Measurements from ENCODE around the gene LURAP1L. TPM values are rescaled to one million over a fixed set of nuclear protein-coding genes. Genes with fewer than 3 reads are reported as not detected.
"Not testable (repeated sequence)": the region's sequence is repeated elsewhere in the genome, so short reads cannot be mapped to it uniquely, and the experiment has no call there.

The LURAP1L gene
- total RNA-seq, 2 donors from 2014 or later: 19.3 to 42.5 TPM

GRCh38 chr9:12862611-12863410 lies 88.0 kb downstream of the LURAP1L start:
- no peaks in the 10 kb centered on the region for H3K4me1 ChIP-seq
- no peak for DNase-seq
- no peak overlapping the region for H3K4me3 ChIP-seq
- TF ChIP-seq, protein P1, sequence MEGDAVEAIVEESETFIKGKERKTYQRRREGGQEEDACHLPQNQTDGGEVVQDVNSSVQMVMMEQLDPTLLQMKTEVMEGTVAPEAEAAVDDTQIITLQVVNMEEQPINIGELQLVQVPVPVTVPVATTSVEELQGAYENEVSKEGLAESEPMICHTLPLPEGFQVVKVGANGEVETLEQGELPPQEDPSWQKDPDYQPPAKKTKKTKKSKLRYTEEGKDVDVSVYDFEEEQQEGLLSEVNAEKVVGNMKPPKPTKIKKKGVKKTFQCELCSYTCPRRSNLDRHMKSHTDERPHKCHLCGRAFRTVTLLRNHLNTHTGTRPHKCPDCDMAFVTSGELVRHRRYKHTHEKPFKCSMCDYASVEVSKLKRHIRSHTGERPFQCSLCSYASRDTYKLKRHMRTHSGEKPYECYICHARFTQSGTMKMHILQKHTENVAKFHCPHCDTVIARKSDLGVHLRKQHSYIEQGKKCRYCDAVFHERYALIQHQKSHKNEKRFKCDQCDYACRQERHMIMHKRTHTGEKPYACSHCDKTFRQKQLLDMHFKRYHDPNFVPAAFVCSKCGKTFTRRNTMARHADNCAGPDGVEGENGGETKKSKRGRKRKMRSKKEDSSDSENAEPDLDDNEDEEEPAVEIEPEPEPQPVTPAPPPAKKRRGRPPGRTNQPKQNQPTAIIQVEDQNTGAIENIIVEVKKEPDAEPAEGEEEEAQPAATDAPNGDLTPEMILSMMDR (IDR thresholded peaks at IDR 0.05): no peak
- no peaks in the 10 kb centered on the region for H3K36me3 ChIP-seq
- no peaks in the 10 kb centered on the region for H3K27me3 ChIP-seq
- H3K27ac ChIP-seq: no peak overlapping the region
- intact Hi-C loops (cut with DNase I): no loop called here
- no peaks in the 10 kb centered on the region for H3K9me3 ChIP-seq
- H3K9ac ChIP-seq (ENCODE audit: low read depth in 2 of 2, low read length in 2 of 2): no peak overlapping the region

DNA sequence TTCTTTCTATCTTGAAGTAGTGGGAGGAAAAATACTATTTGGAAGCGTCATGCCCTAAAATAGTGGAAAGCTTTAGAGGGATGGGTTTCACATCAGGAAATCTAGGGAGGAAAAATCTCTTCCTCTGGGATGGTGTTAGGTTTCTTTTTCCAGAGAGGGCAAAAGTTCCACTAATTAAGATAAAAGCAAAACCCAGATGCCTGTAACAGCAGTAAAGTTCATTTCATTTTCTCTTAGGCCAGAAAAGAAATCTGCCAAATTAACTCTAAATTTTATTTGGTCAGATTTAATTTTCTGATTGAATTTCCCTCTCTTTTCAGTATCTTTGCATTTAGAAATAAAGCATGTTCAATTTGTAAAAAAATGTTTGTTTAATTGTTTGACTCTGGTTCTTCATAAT lies 88.8 kb downstream of the LURAP1L start:
- no peaks in the 10 kb centered on the region for H3K36me3 ChIP-seq
- H3K4me3 ChIP-seq: no peak overlapping the region
- H3K27ac ChIP-seq: no peak overlapping the region
- DNase-seq: no peak
- no peaks in the 10 kb centered on the region for H3K4me1 ChIP-seq
- H3K9ac ChIP-seq (ENCODE audit: low read depth in 2 of 2, low read length in 2 of 2): no peak overlapping the region
- H3K27me3 ChIP-seq: no peaks in the 10 kb centered on the region
- intact Hi-C loops (cut with DNase I): no loop called here
- no peaks in the 10 kb centered on the region for H3K9me3 ChIP-seq
- TF ChIP-seq, protein P1 (IDR thresholded peaks at IDR 0.05): no peak

GRCh38 chr9:12865380-12865779 lies 90.6 kb downstream of the LURAP1L start:
- H3K4me1 ChIP-seq; intact Hi-C loops (cut with DNase I); H3K27me3 ChIP-seq; H3K9ac ChIP-seq (ENCODE audit: low read depth in 2 of 2, low read length in 2 of 2); H3K9me3 ChIP-seq; H3K27ac ChIP-seq; H3K4me3 ChIP-seq; H3K36me3 ChIP-seq; DNase-seq: not testable (repeated sequence)

Other genes with a start within 250 kb of the LURAP1L start
- 1 to 10 TPM in 1 of 2 donors, under 1 TPM in 1; 0.30 to 1.4 TPM for gene TYRP1, start 81.6 kb upstream of the LURAP1L start, total RNA-seq

Measured in colonic mucosa (tissue), 4 donors.